ENCODE data around the gene LIPG. TPM values are rescaled to one million over a fixed set of nuclear protein-coding genes. Genes with fewer than 3 reads are reported as not detected.

LIPG gene
- total and polyA plus RNA-seq, 2 experiments from 2014 or later, result 43.4 to 85.2 TPM

- TF ChIP-seq EZH2phosphoT487 (IDR thresholded peaks at IDR 0.05; ENCODE audit: low read depth, severe bottlenecking, unreplicated experiment), result no peak
- TF ChIP-seq, protein P1, sequence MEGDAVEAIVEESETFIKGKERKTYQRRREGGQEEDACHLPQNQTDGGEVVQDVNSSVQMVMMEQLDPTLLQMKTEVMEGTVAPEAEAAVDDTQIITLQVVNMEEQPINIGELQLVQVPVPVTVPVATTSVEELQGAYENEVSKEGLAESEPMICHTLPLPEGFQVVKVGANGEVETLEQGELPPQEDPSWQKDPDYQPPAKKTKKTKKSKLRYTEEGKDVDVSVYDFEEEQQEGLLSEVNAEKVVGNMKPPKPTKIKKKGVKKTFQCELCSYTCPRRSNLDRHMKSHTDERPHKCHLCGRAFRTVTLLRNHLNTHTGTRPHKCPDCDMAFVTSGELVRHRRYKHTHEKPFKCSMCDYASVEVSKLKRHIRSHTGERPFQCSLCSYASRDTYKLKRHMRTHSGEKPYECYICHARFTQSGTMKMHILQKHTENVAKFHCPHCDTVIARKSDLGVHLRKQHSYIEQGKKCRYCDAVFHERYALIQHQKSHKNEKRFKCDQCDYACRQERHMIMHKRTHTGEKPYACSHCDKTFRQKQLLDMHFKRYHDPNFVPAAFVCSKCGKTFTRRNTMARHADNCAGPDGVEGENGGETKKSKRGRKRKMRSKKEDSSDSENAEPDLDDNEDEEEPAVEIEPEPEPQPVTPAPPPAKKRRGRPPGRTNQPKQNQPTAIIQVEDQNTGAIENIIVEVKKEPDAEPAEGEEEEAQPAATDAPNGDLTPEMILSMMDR (IDR thresholded peaks at IDR 0.05; ENCODE audit: poor library complexity), result no peak
- no peak for TF ChIP-seq EZH2 (IDR thresholded peaks at IDR 0.05; ENCODE audit: borderline replicate concordance)
- Histone ChIP-seq H3K4me2 (no peak overlapping the region), H3K36me3 (replicated peaks; ENCODE audit: insufficient read depth, low read depth) (no peaks in the 10 kb centered on the region), H3K9me2 (replicated peaks; ENCODE audit: insufficient read depth) (no peaks in the 10 kb centered on the region), H3K27me3 (no peaks in the 10 kb centered on the region), H3K9me3 (ENCODE audit: low read depth) (no peaks in the 10 kb centered on the region), H3K4me3 (no peak overlapping the region), H3K79me2 (no peaks in the 10 kb centered on the region), H4K20me1 (ENCODE audit: insufficient read depth, poor library complexity, severe bottlenecking) (no peaks in the 10 kb centered on the region), H2AFZ (no peak overlapping the region), H3K27ac (no peak overlapping the region), H3K4me1 (ENCODE audit: insufficient read depth) (peaks cover 10% of the 10 kb centered on the region)
- WGBS (ENCODE audit: low lambda C conversion rate, missing lambda C conversion rate), result 100% methylated on average over 2 of the region's 2 CpGs
- no peak for DNase-seq (ENCODE audit: low spot score)
Observed at GRCh38 chr18:49524951-49525350, 36.9 kb upstream of the LIPG start.

- no peaks in the 10 kb centered on the region for H4K20me1 ChIP-seq (ENCODE audit: insufficient read depth, poor library complexity, severe bottlenecking)
- H3K36me3 ChIP-seq (replicated peaks; ENCODE audit: insufficient read depth, low read depth), result no peaks in the 10 kb centered on the region
- no peak for DNase-seq (ENCODE audit: low spot score)
- no peaks in the 10 kb centered on the region for H3K27me3 ChIP-seq
- H2AFZ ChIP-seq, result no peak overlapping the region
- H3K4me1 ChIP-seq (ENCODE audit: insufficient read depth), result peaks cover 13% of the 10 kb centered on the region
- H3K79me2 ChIP-seq, result no peaks in the 10 kb centered on the region
- WGBS (ENCODE audit: low lambda C conversion rate, missing lambda C conversion rate), result 89% methylated on average over 2 of the region's 2 CpGs
- no peak overlapping the region for H3K4me3 ChIP-seq
- TF ChIP-seq, protein P1 (IDR thresholded peaks at IDR 0.05; ENCODE audit: poor library complexity), result no peak
- TF ChIP-seq EZH2 (IDR thresholded peaks at IDR 0.05; ENCODE audit: borderline replicate concordance) (no peak), EZH2phosphoT487 (IDR thresholded peaks at IDR 0.05; ENCODE audit: low read depth, severe bottlenecking, unreplicated experiment) (no peak)
- H3K4me2 ChIP-seq, result no peak overlapping the region
- no peaks in the 10 kb centered on the region for H3K9me2 ChIP-seq (replicated peaks; ENCODE audit: insufficient read depth)
- no peak overlapping the region for H3K27ac ChIP-seq
- no peaks in the 10 kb centered on the region for H3K9me3 ChIP-seq (ENCODE audit: low read depth)
Observed at GRCh38 chr18:49525981-49526380, 35.9 kb upstream of the LIPG start.

DNA sequence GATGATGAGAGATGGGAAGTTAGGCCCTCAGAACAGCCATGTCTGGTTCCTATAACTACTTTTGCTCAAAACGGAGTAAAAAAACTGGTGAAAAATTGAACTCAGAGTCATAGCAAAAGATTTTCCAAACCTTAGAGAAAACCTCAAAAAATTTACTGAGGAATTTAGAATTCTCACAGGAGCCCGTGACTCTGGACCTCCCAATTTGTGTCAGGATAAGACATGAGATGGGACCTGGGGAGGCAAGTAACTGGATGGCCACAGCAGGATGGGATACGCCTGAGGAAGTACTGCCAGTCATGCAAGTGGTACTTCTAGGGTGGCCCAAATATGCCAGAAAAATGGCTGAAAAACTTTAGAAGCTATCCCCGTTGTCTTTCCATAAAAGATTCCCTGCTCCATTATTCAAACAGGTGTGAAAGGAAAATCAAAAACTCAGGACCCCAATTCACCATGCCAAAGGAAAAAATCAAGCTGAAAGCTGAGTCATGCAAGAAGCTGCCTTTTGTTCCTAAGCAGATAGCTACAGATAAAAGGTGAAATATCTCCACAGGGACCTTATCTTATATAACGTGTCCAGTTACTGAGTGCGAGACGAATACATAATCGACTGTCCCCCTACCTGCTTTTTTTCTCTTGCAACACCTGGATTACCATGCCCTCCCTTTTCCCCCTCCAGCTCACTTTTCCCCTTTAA is 34.1 kb upstream of the LIPG start:
- TF ChIP-seq EZH2phosphoT487 (IDR thresholded peaks at IDR 0.05; ENCODE audit: low read depth, severe bottlenecking, unreplicated experiment), result no peak
- TF ChIP-seq EZH2 (IDR thresholded peaks at IDR 0.05; ENCODE audit: borderline replicate concordance), result no peak
- TF ChIP-seq, protein P1 (IDR thresholded peaks at IDR 0.05; ENCODE audit: poor library complexity), result no peak
- Histone ChIP-seq H2AFZ (no peak overlapping the region), H3K36me3 (replicated peaks; ENCODE audit: insufficient read depth, low read depth) (no peaks in the 10 kb centered on the region), H3K4me1 (ENCODE audit: insufficient read depth) (peaks cover 13% of the 10 kb centered on the region), H3K4me2 (no peak overlapping the region), H3K9me3 (ENCODE audit: low read depth) (no peaks in the 10 kb centered on the region), H4K20me1 (ENCODE audit: insufficient read depth, poor library complexity, severe bottlenecking) (no peaks in the 10 kb centered on the region), H3K27me3 (no peaks in the 10 kb centered on the region), H3K9me2 (replicated peaks; ENCODE audit: insufficient read depth) (no peaks in the 10 kb centered on the region), H3K27ac (no peak overlapping the region), H3K4me3 (no peak overlapping the region), H3K79me2 (no peaks in the 10 kb centered on the region)
- 53% methylated on average over 8 of the region's 8 CpGs for whole genome bisulfite sequencing (ENCODE audit: low lambda C conversion rate, missing lambda C conversion rate)
- no peak for DNase-seq (ENCODE audit: low spot score)
